HG03039 (cell line): Measurements from ENCODE around the gene GNAI2.
"Not testable (repeated sequence)": the region's sequence is repeated elsewhere in the genome, so short reads cannot be mapped to it uniquely, and the experiment has no call there.

ENCODE experiments used
- ATAC-seq: cut with Tn5 transposase; IDR thresholded peaks from one replicate; pipeline ENCODE4 v1.9.1; 2021; ENCODE audit warnings: mild to moderate bottlenecking, moderate library complexity; ENCODE audit not compliant: unreplicated experiment

GNAI2 gene

GRCh38 chr3:50204804-50205412 is 31.1 kb upstream of the GNAI2 start, which contains the start of gene SLC38A3:
SLC38A3 (plus strand) TSS chr3:50205271; CDS start chr3:50214200, 8,929 bp downstream.
- no peak for ATAC-seq

- ATAC-seq = no peak
These were observed 30.4 kb upstream of the GNAI2 start for GRCh38 chr3:50205413-50206276.

- ATAC-seq = no peak
These were observed 28.5 kb upstream of the GNAI2 start for GRCh38 chr3:50207359-50208042.

GRCh38 chr3:50208677-50209344 is 27.2 kb upstream of the GNAI2 start:
- ATAC-seq = no peak

GRCh38 chr3:50210176-50210509 is 25.9 kb upstream of the GNAI2 start:
- ATAC-seq = no peak

GRCh38 chr3:50210510-50211367 is 25.3 kb upstream of the GNAI2 start:
- ATAC-seq = no peak

DNA sequence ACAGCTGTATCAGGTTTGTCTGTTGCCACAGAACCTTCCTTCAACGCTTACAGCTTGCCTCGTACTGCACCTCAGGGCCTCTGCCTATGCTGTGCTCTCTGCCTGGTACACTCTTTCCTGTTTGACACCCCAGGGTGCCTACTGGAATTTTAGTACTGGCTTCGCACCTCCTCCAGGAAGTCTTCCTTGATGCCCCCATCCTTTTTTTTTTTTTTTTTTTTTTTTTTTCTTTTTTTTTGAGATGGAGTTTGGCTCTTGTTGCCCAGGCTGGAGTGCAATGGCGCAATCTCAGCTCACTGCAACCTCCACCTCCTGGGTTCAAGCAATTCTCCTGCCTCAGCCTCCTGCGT is 24.7 kb upstream of the GNAI2 start:
- ATAC-seq = not testable (repeated sequence)

- no peak for ATAC-seq
These were observed 24.1 kb upstream of the GNAI2 start for GRCh38 chr3:50211930-50212329.

GRCh38 chr3:50212502-50212901 is 23.5 kb upstream of the GNAI2 start:
- no peak for ATAC-seq

GRCh38 chr3:50212971-50213370 is 23.0 kb upstream of the GNAI2 start:
- no peak for ATAC-seq

GRCh38 chr3:50213373-50213772 is 22.6 kb upstream of the GNAI2 start:
- ATAC-seq = no peak

GRCh38 chr3:50214824-50215223 is 21.2 kb upstream of the GNAI2 start:
- ATAC-seq = no peak

GRCh38 chr3:50215529-50215928 is 20.5 kb upstream of the GNAI2 start:
- ATAC-seq = no peak

- no peak for ATAC-seq
These were observed 18.3 kb upstream of the GNAI2 start for GRCh38 chr3:50217681-50218080.

DNA sequence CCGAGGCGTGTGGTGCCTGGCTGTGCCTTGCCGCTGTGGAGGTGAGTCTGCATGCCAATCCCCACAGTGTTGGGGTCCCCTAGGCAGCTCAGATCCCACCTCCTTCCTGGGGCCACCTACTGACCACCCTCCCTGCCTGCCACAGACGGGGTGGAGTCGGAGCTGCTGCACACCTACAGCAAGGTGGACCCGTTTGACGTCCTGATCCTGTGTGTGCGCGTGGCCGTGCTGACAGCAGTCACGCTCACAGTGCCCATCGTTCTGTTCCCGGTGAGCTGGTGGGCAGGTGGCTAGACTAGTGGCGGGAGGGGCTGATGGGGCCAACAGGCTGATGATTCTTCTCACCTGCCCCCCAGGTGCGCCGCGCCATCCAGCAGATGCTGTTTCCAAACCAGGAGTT is 17.6 kb upstream of the GNAI2 start:
- no peak for ATAC-seq

DNA sequence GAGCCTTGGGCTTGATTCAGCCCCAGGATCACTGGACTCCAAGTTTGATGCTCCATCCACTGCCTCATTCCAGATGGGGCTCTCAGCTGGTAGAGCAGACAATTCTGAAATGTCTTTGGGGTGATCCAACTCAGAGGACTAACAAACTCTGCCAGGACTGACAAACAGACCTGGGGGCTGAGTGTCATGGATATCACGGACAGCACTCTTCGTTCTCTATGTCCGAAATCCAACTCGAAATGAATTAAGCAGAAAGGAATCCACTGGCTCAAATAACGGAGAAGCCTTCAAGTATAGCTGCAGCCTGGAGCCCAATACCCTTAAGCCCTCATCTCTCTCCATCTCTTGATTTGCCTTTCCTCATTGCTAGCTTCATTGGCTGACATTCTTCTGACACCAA is 16.7 kb upstream of the GNAI2 start:
- ATAC-seq = no peak

DNA sequence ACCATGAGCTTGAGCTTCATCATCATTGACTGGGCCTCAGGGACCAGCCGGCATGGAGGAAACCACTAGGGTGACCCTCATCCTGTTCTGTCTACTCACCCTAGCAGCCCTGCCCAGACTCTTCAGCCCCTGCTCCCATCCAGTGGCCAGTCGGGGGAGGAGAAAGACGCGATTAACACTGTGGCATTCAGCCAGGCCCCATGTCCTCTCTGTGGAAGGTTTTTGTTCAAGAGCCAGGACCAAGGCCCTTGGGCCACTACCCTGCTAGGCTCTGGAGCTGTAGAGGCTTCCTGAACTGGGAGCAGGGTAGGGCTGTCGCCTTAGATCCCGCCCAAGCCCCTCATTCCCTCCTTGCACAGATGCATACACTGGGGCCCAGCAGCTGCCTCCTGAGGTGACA is 15.9 kb upstream of the GNAI2 start:
- ATAC-seq = no peak

DNA sequence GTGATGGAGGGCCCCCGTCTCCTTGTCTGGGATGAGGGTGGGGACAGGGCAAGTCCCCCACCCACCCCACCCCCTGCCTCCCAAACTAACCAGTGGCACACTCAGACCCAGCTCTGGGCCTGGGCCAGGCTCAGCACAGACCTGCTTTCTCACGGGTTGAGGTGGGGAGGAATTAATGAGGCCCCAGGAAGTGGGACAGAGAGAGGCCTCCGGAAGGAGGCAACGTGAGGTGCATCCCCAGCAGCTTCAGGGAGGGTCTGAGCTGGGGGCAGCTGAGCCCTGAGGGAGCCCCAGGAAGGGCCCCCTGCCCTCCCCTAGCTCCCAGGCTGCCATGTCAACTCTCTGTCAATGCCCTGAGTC is 15.0 kb upstream of the GNAI2 start:
- ATAC-seq = no peak

- no peak for ATAC-seq
These were observed 14.4 kb upstream of the GNAI2 start for GRCh38 chr3:50221411-50222168.

DNA sequence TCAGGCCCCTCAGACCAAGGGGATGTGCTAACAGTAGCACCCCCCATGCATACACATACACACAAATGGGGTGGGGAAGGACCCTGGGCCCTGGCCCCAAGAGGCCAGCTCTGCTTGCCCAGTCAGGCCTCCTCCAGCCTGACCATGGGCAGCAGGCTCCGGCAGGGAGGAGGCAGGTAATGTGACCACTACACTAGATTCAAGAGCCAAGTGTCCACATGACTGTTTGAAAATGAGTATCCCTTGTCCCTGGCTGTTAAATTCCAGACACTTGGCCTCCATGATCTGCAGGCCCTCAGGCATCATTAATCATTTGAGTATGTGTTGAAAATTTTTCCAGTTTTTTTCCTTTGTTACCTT is 13.9 kb upstream of the GNAI2 start:
- ATAC-seq = no peak
